Duodenal mucosa (tissue), 2 donors: Measurements from ENCODE around the gene IVNS1ABP.

ENCODE experiments used
- H3K27ac ChIP-seq: one replicate; pipeline ENCODE4 v1.7.0; 2013; ENCODE audit warnings: low read depth, low read length
- H3K27me3 ChIP-seq, 2 donors: one replicate each; pipeline ENCODE4 v1.7.0; 2013; ENCODE audit warnings: low read length in 2 of 2, control low read depth in 1 of 2; ENCODE audit not compliant: insufficient read depth in 2 of 2, control insufficient read depth in 1 of 2
- H3K36me3 ChIP-seq, 2 donors: one replicate each; pipeline ENCODE4 v1.7.0; 2013; ENCODE audit warnings: low read length in 2 of 2, control low read depth in 1 of 2; ENCODE audit not compliant: insufficient read depth in 2 of 2, control insufficient read depth in 1 of 2
- H3K4me1 ChIP-seq, 2 donors: one replicate each; pipeline ENCODE4 v1.7.0; 2013; ENCODE audit warnings: low read length in 2 of 2, control low read depth in 1 of 2; ENCODE audit not compliant: insufficient read depth in 2 of 2, control insufficient read depth in 1 of 2
- H3K4me3 ChIP-seq, 2 donors: one replicate each; pipeline ENCODE4 v1.7.0; 2013; ENCODE audit warnings: low read length in 2 of 2, low read depth in 1 of 2
- H3K9ac ChIP-seq, 2 donors: one replicate each; pipeline ENCODE4 v1.7.0; 2013; ENCODE audit warnings: low read length in 2 of 2, low read depth in 1 of 2
- H3K9me3 ChIP-seq, 2 donors: one replicate each; pipeline ENCODE4 v1.7.0; 2013; ENCODE audit warnings: low read length in 2 of 2, control low read depth in 1 of 2; ENCODE audit not compliant: control insufficient read depth in 1 of 2

The IVNS1ABP gene

GRCh38 chr1:185317886-185318310, 855 bp upstream of the IVNS1ABP start:
- no peaks in the 10 kb centered on the region for H3K36me3 ChIP-seq
- H3K9ac ChIP-seq: peak overlapping the region; percentile 79 to 84
- peaks cover 0 to 2% of the 10 kb centered on the region in 2 donors for H3K9me3 ChIP-seq
- no peaks in the 10 kb centered on the region for H3K27me3 ChIP-seq
- H3K4me1 ChIP-seq: peaks cover 24 to 32% of the 10 kb centered on the region in 2 donors
- H3K4me3 ChIP-seq: peak overlapping the region; percentile 80 to 89
- peak overlapping the region; percentile 86 for H3K27ac ChIP-seq

GRCh38 chr1:185316163-185317033, 645 bp downstream of the IVNS1ABP start:
- Histone ChIP-seq H3K9ac (peak overlapping the region; percentile 97), H3K4me1 (peaks cover 30 to 47% of the 10 kb centered on the region in 2 donors), H3K36me3 (no peaks in the 10 kb centered on the region), H3K27ac (peak overlapping the region; percentile 98), H3K27me3 (no peaks in the 10 kb centered on the region), H3K9me3 (peaks cover 0 to 2% of the 10 kb centered on the region in 2 donors), H3K4me3 (peak overlapping the region; percentile 89 to 92)

GRCh38 chr1:185315445-185316071, 1.5 kb downstream of the IVNS1ABP start:
- Histone ChIP-seq H3K4me3 (peak overlapping the region; percentile 89 to 92), H3K9ac (peak overlapping the region; percentile 97), H3K27me3 (no peaks in the 10 kb centered on the region), H3K27ac (peak overlapping the region; percentile 98), H3K36me3 (peaks cover 3 to 5% of the 10 kb centered on the region in 2 donors), H3K4me1 (peaks cover 30 to 47% of the 10 kb centered on the region in 2 donors), H3K9me3 (peaks cover 0 to 2% of the 10 kb centered on the region in 2 donors)

- no peaks in the 10 kb centered on the region for H3K27me3 ChIP-seq
- H3K9me3 ChIP-seq: peaks cover 0 to 2% of the 10 kb centered on the region in 2 donors
- H3K27ac ChIP-seq: no peak overlapping the region
- peaks cover 30 to 52% of the 10 kb centered on the region in 2 donors for H3K4me1 ChIP-seq
- peaks cover 3 to 11% of the 10 kb centered on the region in 2 donors for H3K36me3 ChIP-seq
- H3K4me3 ChIP-seq: peak overlapping the region; percentile 89 to 92
- H3K9ac ChIP-seq: peak overlapping the region; percentile 26 to 97
These were observed 2.6 kb downstream of the IVNS1ABP start for GRCh38 chr1:185314411-185314810.

GRCh38 chr1:185312361-185313138, 4.5 kb downstream of the IVNS1ABP start:
- Histone ChIP-seq H3K27me3 (no peaks in the 10 kb centered on the region), H3K36me3 (peaks cover 18 to 26% of the 10 kb centered on the region in 2 donors), H3K4me1 (peaks cover 22 to 40% of the 10 kb centered on the region in 2 donors), H3K27ac (no peak overlapping the region), H3K9ac (no peak overlapping the region), H3K9me3 (peaks cover 0 to 2% of the 10 kb centered on the region in 2 donors), H3K4me3 (peak overlapping the region in 1 of 2 donors; percentile 89)

GRCh38 chr1:185311589-185312225, 5.3 kb downstream of the IVNS1ABP start:
- peaks cover 26 to 35% of the 10 kb centered on the region in 2 donors for H3K36me3 ChIP-seq
- no peaks in the 10 kb centered on the region for H3K9me3 ChIP-seq
- no peak overlapping the region for H3K27ac ChIP-seq
- peak overlapping the region in 1 of 2 donors; percentile 23 for H3K4me3 ChIP-seq
- peaks cover 19 to 40% of the 10 kb centered on the region in 2 donors for H3K4me1 ChIP-seq
- no peak overlapping the region for H3K9ac ChIP-seq
- H3K27me3 ChIP-seq: no peaks in the 10 kb centered on the region

GRCh38 chr1:185309566-185309965, 7.5 kb downstream of the IVNS1ABP start:
- Histone ChIP-seq H3K36me3 (peaks cover 39 to 56% of the 10 kb centered on the region in 2 donors), H3K4me1 (peaks cover 15 to 35% of the 10 kb centered on the region in 2 donors), H3K9me3 (no peaks in the 10 kb centered on the region), H3K27ac (no peak overlapping the region), H3K9ac (no peak overlapping the region), H3K4me3 (no peak overlapping the region), H3K27me3 (no peaks in the 10 kb centered on the region)

GRCh38 chr1:185308126-185308525, 8.9 kb downstream of the IVNS1ABP start:
- Histone ChIP-seq H3K4me3 (no peak overlapping the region), H3K9me3 (no peaks in the 10 kb centered on the region), H3K9ac (no peak overlapping the region), H3K27ac (no peak overlapping the region), H3K27me3 (no peaks in the 10 kb centered on the region), H3K36me3 (peaks cover 48 to 68% of the 10 kb centered on the region in 2 donors), H3K4me1 (peaks cover 6 to 22% of the 10 kb centered on the region in 2 donors)

GRCh38 chr1:185305419-185305818, 11.6 kb downstream of the IVNS1ABP start:
- Histone ChIP-seq H3K27ac (no peak overlapping the region), H3K9ac (no peak overlapping the region), H3K27me3 (no peaks in the 10 kb centered on the region), H3K4me1 (peaks cover 0 to 6% of the 10 kb centered on the region in 2 donors), H3K9me3 (no peaks in the 10 kb centered on the region), H3K36me3 (peaks cover 66 to 86% of the 10 kb centered on the region in 2 donors), H3K4me3 (no peak overlapping the region)
